ENCODE results near the gene SLC18A2.

DNA sequence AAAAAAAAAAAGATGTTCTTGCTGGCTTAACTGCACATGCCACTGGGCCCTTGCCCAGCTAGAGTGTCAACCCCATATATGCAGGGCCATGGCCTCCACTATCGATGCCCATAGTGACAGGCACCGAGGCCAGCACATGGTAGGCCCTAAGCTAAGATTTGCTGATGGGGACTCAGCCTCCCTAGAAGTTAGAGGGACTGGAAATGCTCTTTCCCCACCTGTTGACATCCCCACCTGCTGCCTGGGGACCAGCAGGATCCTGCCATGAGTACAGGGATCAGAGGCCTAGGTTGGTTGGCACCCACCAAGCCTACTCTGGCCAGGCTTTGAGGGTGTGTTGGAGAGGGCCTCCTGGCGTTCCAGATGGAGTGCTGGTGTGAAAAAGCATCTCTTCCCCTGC, 16.0 kb upstream of the SLC18A2 start:
- TF ChIP-seq, protein P1, sequence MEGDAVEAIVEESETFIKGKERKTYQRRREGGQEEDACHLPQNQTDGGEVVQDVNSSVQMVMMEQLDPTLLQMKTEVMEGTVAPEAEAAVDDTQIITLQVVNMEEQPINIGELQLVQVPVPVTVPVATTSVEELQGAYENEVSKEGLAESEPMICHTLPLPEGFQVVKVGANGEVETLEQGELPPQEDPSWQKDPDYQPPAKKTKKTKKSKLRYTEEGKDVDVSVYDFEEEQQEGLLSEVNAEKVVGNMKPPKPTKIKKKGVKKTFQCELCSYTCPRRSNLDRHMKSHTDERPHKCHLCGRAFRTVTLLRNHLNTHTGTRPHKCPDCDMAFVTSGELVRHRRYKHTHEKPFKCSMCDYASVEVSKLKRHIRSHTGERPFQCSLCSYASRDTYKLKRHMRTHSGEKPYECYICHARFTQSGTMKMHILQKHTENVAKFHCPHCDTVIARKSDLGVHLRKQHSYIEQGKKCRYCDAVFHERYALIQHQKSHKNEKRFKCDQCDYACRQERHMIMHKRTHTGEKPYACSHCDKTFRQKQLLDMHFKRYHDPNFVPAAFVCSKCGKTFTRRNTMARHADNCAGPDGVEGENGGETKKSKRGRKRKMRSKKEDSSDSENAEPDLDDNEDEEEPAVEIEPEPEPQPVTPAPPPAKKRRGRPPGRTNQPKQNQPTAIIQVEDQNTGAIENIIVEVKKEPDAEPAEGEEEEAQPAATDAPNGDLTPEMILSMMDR (IDR thresholded peaks at IDR 0.05), result no peak
- TF ChIP-seq EZH2 (IDR thresholded peaks at IDR 0.05), result no peak
